ENCODE data around the gene ZBTB16. TPM values are rescaled to one million over a fixed set of nuclear protein-coding genes. Genes with fewer than 3 reads are reported as not detected.

Gene ZBTB16
- total RNA-seq, 1 donor from 2014 or later, result not detected

DNA sequence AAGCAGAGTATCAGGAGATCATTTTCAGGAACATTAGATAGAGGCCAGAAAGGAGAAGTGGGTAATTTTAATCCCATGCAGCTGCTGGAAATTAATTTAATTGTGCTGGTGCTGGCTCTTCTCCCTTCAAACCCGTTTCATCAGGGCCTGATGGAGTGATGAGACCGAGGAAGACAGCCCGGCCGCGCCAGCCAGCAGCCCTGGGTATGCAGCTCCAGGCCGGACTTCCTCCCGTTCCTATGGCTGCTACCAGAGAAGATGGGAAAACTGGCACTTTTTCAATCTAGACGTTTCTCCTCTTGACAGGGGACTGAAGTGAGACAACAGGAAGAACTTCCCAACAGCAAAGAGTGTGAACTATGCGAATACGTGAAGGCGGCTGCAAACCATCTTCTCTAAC is 24.6 kb upstream of the ZBTB16 start:
- no peak overlapping the region for H3K27ac Mint-ChIP-seq
- peaks cover 92% of the 10 kb centered on the region for H3K27me3 Mint-ChIP-seq (ENCODE audit: low read depth)
- no peak for DNase-seq (ENCODE audit: low spot score in 2 of 2, unreplicated experiment in 2 of 2)
- TF ChIP-seq, protein P1, sequence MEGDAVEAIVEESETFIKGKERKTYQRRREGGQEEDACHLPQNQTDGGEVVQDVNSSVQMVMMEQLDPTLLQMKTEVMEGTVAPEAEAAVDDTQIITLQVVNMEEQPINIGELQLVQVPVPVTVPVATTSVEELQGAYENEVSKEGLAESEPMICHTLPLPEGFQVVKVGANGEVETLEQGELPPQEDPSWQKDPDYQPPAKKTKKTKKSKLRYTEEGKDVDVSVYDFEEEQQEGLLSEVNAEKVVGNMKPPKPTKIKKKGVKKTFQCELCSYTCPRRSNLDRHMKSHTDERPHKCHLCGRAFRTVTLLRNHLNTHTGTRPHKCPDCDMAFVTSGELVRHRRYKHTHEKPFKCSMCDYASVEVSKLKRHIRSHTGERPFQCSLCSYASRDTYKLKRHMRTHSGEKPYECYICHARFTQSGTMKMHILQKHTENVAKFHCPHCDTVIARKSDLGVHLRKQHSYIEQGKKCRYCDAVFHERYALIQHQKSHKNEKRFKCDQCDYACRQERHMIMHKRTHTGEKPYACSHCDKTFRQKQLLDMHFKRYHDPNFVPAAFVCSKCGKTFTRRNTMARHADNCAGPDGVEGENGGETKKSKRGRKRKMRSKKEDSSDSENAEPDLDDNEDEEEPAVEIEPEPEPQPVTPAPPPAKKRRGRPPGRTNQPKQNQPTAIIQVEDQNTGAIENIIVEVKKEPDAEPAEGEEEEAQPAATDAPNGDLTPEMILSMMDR (IDR thresholded peaks at IDR 0.05; ENCODE audit: unreplicated experiment), result no peak
- H3K36me3 Mint-ChIP-seq, result no peaks in the 10 kb centered on the region
- no peaks in the 10 kb centered on the region for H3K9me3 Mint-ChIP-seq
- no peaks in the 10 kb centered on the region for H3K4me1 Mint-ChIP-seq
- no peak overlapping the region for H3K4me3 Mint-ChIP-seq

DNA sequence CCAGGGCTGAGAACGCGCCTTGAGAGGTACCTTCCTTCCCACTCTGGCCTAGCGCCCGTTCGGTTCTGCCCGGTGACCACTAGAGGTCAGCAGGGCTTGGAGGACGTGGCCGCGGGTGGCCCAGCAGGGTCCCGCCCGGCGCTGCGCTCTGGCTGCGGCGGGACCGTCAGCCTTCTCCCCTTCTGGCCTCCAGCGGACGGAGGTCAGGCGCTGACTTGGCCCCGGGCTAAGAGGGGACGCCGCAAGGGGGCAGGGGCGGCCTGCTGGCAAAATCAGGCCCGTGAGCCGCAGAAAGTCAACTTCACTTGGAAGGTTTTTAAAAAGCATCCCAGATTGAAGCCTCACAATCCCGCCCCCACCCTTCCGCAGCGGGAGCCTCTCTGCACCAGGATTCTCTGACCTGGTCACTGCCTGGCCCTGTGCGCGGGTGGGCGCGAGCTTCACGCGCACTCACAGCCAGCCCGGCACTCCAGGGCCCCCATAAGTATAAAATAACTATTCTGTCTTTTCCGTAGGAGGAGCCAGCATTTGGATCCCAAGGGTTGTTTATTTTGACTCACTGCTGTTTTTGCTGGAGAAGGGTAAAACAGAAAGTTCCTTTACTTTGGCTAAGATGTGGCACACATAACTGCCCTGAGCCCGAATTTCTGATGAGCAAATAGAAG is 23.2 kb upstream of the ZBTB16 start:
- H3K27me3 Mint-ChIP-seq (ENCODE audit: low read depth), result peaks cover 81% of the 10 kb centered on the region
- no peaks in the 10 kb centered on the region for H3K36me3 Mint-ChIP-seq
- H3K27ac Mint-ChIP-seq, result no peak overlapping the region
- H3K9me3 Mint-ChIP-seq, result no peaks in the 10 kb centered on the region
- DNase-seq (ENCODE audit: low spot score in 2 of 2, unreplicated experiment in 2 of 2), result peak; percentile 48 to 69
- H3K4me3 Mint-ChIP-seq, result peak overlapping the region; percentile 51
- TF ChIP-seq, protein P1 (IDR thresholded peaks at IDR 0.05; ENCODE audit: unreplicated experiment), result peak; percentile 72
- H3K4me1 Mint-ChIP-seq, result no peaks in the 10 kb centered on the region

DNA sequence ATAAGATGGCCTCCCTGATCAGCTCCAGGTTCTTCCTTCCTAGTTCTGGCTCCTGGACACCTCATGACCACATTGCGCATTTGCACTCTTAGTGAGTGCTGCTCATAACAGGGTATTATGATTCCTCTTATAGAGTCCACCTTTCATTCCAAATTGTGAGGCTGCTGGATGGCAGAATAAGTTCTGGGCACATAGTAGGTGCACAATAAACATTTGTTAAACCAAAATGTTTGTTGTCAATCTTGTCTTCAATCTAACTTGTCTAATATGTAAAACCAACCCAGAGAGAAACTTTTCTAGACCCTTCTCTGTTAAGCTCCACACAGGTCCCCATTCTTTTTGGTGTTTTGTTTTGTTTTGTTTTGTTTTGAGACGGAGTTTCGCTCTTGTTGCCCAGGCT is 22.6 kb upstream of the ZBTB16 start:
- Mint-ChIP-seq H3K9me3 (no peaks in the 10 kb centered on the region), H3K27ac (no peak overlapping the region), H3K36me3 (no peaks in the 10 kb centered on the region), H3K27me3 (ENCODE audit: low read depth) (peaks cover 75% of the 10 kb centered on the region), H3K4me3 (no peak overlapping the region), H3K4me1 (no peaks in the 10 kb centered on the region)
- TF ChIP-seq, protein P1 (IDR thresholded peaks at IDR 0.05; ENCODE audit: unreplicated experiment), result no peak
- DNase-seq (ENCODE audit: low spot score in 2 of 2, unreplicated experiment in 2 of 2), result no peak

DNA sequence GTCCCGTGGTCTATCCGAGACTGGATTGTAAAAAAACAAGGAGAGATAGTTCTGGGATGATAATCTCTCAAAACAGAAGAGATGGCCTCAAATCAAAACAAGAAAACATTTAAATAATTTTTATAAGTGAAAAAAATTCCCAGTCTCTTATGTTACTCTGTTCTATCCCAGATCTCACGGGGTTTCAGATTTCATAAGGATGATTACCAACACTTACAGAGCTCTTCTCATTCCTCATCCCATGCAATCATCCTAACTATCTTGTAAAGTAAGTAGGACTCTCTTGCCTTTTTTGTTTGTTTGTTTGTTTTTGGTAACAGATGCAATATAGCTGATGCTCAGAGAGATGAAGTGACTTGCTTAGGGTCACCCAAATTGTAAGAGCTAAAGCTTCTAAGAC is 20.0 kb upstream of the ZBTB16 start:
- H3K27me3 Mint-ChIP-seq (ENCODE audit: low read depth), result peaks cover 64% of the 10 kb centered on the region
- no peak for DNase-seq (ENCODE audit: low spot score in 2 of 2, unreplicated experiment in 2 of 2)

DNA sequence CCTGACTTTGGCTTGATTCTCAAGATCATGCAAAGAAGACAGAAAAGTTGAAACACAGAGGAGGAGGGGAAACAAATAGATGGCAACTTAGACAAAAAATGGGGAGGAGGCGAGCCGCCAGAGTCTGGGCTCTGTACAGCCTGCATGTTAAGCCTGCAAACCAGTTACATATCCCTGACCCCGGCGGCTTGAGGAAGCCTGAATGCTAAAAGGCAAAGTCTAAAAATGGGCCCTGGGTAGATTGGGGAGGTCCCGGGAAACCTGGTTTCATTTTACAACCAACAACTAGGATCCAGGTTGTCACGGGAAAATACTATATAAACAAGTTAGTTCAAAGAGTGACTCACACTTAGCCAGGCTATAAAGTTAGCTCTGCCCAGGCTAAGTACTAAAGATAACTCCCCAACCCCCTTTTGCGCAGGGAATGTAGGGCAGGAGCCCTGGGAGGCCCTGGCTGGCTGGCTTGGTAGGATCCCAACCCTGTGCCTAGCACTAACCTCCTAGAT is 18.8 kb upstream of the ZBTB16 start:
- Mint-ChIP-seq H3K4me1 (no peaks in the 10 kb centered on the region), H3K27ac (no peak overlapping the region), H3K27me3 (ENCODE audit: low read depth) (peaks cover 66% of the 10 kb centered on the region), H3K4me3 (no peak overlapping the region), H3K9me3 (no peaks in the 10 kb centered on the region), H3K36me3 (no peaks in the 10 kb centered on the region)
- TF ChIP-seq, protein P1 (IDR thresholded peaks at IDR 0.05; ENCODE audit: unreplicated experiment), result no peak
- no peak for DNase-seq (ENCODE audit: low spot score in 2 of 2, unreplicated experiment in 2 of 2)

More for the DNA sequence above, 20.0 kb upstream of the ZBTB16 start:
- Mint-ChIP-seq H3K27ac (no peak overlapping the region), H3K4me1 (no peaks in the 10 kb centered on the region), H3K9me3 (no peaks in the 10 kb centered on the region), H3K4me3 (no peak overlapping the region), H3K36me3 (no peaks in the 10 kb centered on the region)
- TF ChIP-seq, protein P1 (IDR thresholded peaks at IDR 0.05; ENCODE audit: unreplicated experiment), result no peak

All from mesothelial cell of epicardium (in vitro differentiated cells).